ENCODE measurements around the gene BRPF1. TPM values are rescaled to one million over a fixed set of nuclear protein-coding genes. Genes with fewer than 3 reads are reported as not detected.
"Not testable (repeated sequence)": the region's sequence is repeated elsewhere in the genome, so short reads cannot be mapped to it uniquely, and the experiment has no call there.

The BRPF1 gene
- total RNA-seq, 1 donor from 2014 or later: 13.4 TPM

GRCh38 chr3:9768141-9768775, 36.7 kb downstream of the BRPF1 start:
- no peak for DNase-seq (ENCODE audit: low read depth)

- no peak for DNase-seq (ENCODE audit: low read depth)
These were observed 37.5 kb downstream of the BRPF1 start for GRCh38 chr3:9769012-9769411.

GRCh38 chr3:9769426-9770275, 38.1 kb downstream of the BRPF1 start, which contains the start of gene CAMK1:
Gene CAMK1, minus strand, starts transcription at chr3:9769947. Its CDS starts 2,198 bp downstream, at chr3:9767749.
- DNase-seq (ENCODE audit: low read depth): peak; percentile 70

GRCh38 chr3:9770276-9770812, 38.8 kb downstream of the BRPF1 start:
- no peak for DNase-seq (ENCODE audit: low read depth)

GRCh38 chr3:9771007-9771406, 39.5 kb downstream of the BRPF1 start:
- not testable (repeated sequence) for DNase-seq (ENCODE audit: low read depth)

GRCh38 chr3:9776896-9777693, 45.6 kb downstream of the BRPF1 start:
- no peak for DNase-seq (ENCODE audit: low read depth)

GRCh38 chr3:9777694-9778021, 46.1 kb downstream of the BRPF1 start:
- DNase-seq (ENCODE audit: low read depth): no peak

GRCh38 chr3:9778143-9779074, 46.9 kb downstream of the BRPF1 start:
- peak; percentile 60 for DNase-seq (ENCODE audit: low read depth)

- DNase-seq (ENCODE audit: low read depth): no peak
These were observed 47.6 kb downstream of the BRPF1 start for GRCh38 chr3:9779075-9779593.

- DNase-seq (ENCODE audit: low read depth): no peak
These were observed 48.4 kb downstream of the BRPF1 start for GRCh38 chr3:9779721-9780457.

GRCh38 chr3:9780458-9780812, 48.9 kb downstream of the BRPF1 start:
- no peak for DNase-seq (ENCODE audit: low read depth)

- DNase-seq (ENCODE audit: low read depth): no peak
These were observed 49.4 kb downstream of the BRPF1 start for GRCh38 chr3:9780910-9781309.

- no peak for DNase-seq (ENCODE audit: low read depth)
These were observed 50.0 kb downstream of the BRPF1 start for GRCh38 chr3:9781551-9781950.

GRCh38 chr3:9781978-9782603, 50.6 kb downstream of the BRPF1 start:
- no peak for DNase-seq (ENCODE audit: low read depth)

- no peak for DNase-seq (ENCODE audit: low read depth)
These were observed 51.2 kb downstream of the BRPF1 start for GRCh38 chr3:9782770-9783169.

- no peak for DNase-seq (ENCODE audit: low read depth)
These were observed 52.4 kb downstream of the BRPF1 start for GRCh38 chr3:9783954-9784353.

- DNase-seq (ENCODE audit: low read depth): no peak
These were observed 53.4 kb downstream of the BRPF1 start for GRCh38 chr3:9784965-9785364.

GRCh38 chr3:9785602-9786001, 54.1 kb downstream of the BRPF1 start:
- DNase-seq (ENCODE audit: low read depth): no peak

GRCh38 chr3:9786209-9786739, 54.7 kb downstream of the BRPF1 start:
- DNase-seq (ENCODE audit: low read depth): no peak

Measured in myocyte (in vitro differentiated cells).